Forelimb muscle (tissue), 1 donor: Measurements from ENCODE around the gene SHOX. TPM values are rescaled to one million over a fixed set of nuclear protein-coding genes. Genes with fewer than 3 reads are reported as not detected.

Experiments used
- DNase-seq: peaks from one replicate; pipeline ENCODE4 v3.0.0-alpha.2; 2013; ENCODE audit warnings: low read depth
- polyA plus RNA-seq: library from polyadenylated mRNA; unstranded; fragments of 120-200 nt; gene quantifications from one replicate; pipeline ENCODE4 v1.2.1, GENCODE V29; 2013; ENCODE audit not compliant: insufficient read length

SHOX gene
- polyA plus RNA-seq, 1 donor, result 0.58 TPM

DNA sequence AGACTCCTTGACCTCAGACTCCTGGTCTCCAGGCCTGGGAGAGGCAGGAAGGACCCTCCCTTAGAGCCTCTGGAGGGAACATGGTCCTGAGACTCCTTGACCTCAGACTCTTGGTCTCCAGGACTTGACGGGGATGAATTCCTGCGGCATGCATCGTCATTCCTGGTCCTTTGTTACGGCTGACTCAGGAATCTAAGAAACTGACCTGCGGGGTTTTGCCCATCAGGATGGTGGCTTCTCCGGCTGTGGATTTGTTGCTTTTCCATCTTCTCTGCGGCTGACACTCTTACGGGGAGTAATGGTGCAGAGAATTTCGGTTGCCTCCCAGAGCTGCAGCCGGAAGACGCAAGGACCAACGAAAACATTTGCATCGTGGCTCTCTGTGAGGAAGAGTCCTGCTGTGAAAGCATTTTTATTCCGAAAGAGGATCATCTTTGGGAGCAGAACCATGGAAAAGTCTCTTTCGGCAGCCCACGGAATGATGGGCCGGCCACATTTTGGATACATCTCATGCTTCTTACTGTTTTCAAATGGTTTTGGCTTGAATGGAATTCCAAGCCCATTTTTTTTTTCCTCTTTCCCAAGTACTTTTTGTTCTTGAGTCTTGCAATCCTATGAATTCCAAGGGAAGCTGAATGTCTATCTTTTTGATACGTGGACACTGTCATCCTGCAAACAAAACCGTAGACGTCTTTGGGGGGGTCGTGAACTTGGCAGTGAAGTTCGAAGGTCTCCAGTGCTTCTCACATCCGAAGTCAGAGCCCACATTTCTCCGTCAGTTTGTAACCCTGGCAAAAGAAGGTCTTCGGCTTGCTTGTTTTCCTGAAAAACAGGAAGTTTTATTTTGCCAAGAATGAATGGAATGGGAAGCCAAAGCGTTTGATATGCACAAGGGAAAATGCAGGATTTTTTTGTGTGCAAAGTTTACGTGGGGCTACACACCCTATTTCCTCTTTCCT lies 36.5 kb downstream of the SHOX start:
- no peak for DNase-seq

DNA sequence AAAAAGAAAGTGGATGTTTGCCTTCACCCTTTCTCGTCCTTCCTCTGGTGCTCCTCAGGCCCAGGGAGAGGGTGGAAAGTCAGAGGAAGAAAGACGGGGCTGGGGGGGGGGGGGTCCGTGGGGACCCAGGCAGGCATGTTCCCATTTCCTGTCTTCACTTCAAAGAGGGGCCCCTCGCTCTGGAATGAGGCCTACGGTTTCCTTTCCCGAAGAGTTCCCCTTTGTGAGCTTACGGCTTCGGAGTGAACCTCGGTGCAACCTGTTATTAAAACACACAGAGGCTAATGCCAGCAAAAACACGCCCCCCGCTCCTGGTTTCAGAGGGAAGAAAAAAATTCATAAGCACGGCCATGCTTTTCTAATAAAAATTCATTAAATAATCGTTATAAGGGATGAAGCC lies 40.1 kb downstream of the SHOX start:
- DNase-seq, result no peak

GRCh38 chrX:672931-673330 lies 42.3 kb downstream of the SHOX start:
- DNase-seq, result no peak

DNA sequence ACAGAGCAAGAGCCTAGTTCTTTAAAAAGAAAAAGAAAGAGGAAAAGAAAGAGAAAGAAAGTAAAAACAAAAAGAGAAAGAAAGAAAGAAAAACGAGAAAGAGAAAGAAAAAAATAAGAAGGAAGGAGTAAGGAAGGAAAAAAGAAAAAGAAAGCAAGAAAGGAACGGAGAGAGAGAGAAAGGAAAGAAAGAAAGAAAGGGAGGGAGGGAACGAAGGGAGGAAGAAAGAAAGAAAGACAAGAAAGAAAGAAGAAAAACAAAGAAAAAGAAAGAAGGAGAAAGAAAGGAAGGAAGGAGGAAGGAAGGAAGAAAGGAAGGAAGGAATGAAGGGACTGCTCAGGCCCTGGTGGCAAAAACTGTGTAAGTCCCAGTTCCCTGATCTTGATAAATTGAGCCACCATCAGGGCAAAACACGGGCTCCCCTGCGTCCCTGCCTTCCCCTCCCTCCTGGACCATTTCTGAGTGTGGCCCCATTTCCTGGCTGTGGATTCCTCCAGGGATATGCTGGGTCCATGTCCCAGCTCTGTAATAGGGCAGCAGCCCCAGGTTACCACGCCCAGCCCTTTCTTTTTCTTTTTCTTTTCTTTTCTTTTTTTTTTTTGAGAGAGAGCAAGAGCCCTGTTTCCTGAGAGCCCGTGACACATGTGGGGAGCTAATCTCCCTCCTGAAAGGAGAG lies 44.8 kb downstream of the SHOX start:
- no peak for DNase-seq

DNA sequence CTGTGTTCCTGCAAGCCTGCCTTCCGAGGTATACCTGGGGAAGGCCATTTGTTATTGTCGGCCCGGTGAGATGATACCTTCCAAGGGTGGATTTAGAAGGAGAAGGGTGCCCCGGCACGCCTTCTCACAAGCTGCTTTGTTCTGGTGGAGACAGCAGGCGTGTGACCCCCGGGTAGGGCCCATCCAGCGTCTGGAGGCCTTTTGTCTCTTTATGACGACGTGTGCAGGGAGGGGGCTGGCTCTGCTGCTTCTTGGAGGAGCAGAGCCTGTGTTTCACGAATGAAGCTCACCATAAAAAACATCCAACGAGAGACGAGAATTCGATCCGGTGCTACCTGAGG lies 45.3 kb downstream of the SHOX start:
- no peak for DNase-seq

DNA sequence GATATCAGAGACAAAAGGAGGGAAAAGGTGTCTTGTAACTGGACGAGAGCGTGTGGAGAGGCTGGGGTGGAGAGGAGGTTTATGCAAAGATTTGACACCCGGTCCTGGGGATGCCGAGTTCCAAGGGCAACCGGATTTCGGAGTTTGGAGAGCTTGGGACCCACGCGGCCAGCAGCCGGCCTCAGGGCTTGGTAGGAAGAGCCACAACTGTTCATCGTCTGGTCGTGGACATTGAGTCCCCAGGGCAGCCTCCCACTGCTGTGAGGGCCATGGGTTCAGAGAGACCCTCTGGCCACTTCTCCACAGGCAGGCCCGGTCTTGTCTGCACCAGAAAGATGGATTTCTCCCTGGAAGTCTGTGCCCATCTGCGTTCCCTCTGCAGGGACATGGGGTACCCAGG lies 46.8 kb downstream of the SHOX start:
- no peak for DNase-seq

DNA sequence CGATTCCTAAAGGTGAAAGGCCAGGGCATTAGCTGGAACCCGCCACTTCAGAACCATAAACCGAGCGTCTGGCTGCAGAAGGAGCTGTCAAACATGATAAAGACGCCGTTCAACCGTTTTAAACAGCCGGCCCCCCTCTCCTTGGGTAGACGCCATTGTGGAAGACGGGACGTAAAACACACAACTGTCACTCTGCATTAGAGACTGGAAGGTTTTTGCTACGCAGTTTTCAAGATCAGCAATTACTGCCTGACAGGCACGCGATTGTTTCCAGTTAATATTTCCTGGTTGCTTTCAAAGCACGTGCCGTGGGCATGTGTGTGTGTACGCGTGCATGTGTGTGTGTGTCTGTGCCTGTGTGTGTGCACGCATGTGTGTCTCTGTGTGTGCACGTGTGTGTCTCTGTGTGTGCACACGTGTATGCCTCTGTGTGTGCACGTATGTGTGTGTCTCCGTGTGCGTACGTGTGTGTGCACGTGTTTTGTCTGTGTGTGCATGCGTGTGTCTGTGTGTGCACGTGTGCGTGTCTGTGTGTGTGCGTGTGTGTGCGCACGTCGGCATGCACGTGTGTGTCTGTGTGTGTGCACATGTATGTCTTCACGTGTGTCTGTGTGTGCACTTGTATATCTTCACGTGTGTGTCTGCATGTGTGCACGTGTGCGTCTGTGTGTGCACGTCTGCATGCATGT lies 48.8 kb downstream of the SHOX start:
- no peak for DNase-seq

DNA sequence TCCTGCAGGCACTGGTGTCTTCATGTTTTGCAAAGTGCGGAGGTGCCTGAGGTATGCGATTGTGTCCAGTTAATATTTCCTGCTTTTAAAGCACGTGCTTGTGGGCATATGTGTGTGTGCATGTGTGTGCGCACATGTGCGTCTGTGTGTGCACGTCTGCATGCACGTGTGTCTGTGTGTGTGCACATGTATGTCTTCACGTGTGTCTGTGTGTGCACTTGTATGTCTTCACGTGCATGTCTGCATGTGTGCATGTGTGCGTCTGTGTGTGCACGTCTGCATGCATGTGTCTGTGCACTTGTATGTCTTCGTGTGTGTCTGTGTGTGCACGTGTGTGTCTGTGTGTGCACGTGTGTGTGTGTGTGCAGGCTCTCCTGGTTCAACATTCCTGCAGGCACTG lies 49.5 kb downstream of the SHOX start:
- no peak for DNase-seq

GRCh38 chrX:681989-682388 lies 51.4 kb downstream of the SHOX start:
- no peak for DNase-seq

DNA sequence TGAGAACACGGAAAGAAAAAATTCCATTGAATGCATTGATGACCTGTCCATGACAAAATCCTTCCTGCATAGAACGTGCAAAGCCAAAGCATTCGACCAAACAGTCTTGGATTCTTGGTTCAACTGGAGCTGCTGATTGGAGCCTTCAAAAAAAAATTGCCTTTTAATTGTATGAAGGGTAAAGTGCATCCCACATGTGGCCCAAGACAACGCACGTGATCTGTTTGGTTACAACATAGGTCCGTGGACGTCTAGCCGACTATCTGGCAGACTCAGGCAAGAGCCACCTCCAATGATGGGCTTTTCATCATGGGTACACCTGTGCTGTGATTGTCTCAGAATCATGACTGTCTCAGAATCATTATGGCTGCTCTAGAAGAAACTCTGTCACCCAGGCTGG lies 52.3 kb downstream of the SHOX start:
- DNase-seq, result no peak

DNA sequence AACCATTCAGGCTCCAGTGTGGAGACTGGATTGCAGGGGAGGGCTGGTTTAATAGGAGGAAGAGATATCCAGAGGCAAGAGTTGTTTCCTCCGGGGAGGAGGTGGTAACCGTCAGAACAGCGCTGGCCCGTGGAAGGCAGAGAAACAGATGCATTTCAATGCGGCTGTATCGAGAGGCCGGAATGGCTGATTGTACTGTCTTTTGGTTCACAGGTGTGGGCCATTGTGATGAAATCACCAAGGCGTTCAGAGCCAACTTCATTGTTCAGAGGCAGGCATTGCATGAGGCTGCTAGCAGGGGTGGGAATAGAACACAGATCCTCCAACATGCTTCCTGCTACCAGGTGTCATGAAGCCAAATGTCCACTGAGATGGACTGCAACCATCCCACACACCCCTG lies 53.0 kb downstream of the SHOX start:
- no peak for DNase-seq

GRCh38 chrX:685120-686032 lies 54.8 kb downstream of the SHOX start:
- no peak for DNase-seq

GRCh38 chrX:689983-690382 lies 59.4 kb downstream of the SHOX start:
- DNase-seq, result no peak

DNA sequence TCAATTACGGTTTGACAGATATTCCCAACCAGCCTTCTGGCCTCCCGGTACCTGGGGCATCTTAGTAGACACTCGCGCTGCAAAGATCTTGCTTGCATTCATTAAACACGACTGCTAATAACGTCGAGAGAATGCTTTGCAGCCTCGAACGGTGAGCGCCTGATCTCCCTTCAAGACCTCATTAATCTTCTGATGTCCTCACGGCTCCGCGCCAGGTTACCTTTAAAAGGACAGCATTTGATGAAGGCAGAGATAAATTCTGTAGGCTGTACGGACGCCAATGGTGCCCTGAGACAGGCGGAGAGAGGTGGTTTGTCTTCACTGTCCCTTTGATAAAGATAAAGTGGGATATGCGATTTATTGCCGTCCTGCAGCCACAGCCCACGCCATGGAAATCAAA lies 64.2 kb downstream of the SHOX start:
- no peak for DNase-seq

DNA sequence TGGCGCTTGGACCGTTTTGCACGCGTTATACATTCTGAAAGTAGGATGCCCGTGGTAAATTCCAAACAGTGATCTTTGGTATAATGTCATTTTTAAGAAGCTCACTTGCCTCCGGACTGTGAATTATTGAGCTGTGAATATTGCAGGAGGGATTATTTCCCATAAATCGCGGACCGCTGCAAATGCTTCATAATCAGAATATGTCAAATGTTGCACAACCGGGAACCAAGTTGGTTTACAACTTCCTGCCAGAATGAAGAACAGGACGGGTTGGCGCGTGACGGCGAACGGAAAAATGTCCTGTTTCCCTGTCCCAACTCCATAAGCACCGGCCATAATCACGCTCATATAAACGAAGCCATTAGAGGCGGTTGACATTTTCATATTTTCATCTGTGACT lies 67.6 kb downstream of the SHOX start:
- DNase-seq, result no peak

DNA sequence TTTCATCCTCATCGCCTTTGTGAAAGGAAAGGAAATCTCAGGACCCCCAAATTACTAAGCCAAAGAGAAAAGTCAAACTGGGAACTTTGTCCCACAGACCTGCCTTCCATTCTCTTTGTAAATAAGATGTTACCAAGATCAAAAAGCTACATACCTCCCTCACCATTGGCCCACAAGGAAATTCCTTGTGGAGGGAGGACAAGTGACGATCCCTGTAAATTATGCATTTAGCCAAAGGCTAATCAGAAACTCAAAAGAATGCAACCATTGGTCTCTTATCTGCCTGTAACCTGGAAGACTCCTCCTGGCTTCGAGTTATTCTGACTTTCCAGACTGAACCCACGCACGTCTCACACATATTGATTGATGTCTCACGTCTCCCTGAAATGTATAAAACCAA lies 70.3 kb downstream of the SHOX start:
- no peak for DNase-seq

DNA sequence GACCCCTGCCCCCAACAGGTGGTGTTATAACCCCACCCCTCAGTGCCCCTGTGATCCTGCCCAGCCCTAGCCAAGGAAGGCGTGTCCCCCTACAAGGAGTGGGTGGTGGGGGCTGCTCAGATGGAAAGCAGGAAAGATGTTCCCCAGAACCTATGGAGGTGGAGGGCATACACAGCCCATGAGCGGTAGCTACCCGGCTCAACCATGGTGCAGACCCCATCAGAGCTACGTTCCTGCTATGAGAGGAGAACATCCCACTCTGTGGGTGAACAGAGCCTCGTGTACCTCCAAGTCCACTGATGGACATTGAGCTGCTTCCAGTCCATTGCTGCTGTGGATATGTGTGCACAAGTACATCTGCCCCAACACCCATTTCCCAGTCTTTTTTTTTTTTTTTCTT lies 71.1 kb downstream of the SHOX start:
- DNase-seq, result no peak

- DNase-seq, result no peak
Measured at GRCh38 chrX:703466-703865, 72.9 kb downstream of the SHOX start.

DNA sequence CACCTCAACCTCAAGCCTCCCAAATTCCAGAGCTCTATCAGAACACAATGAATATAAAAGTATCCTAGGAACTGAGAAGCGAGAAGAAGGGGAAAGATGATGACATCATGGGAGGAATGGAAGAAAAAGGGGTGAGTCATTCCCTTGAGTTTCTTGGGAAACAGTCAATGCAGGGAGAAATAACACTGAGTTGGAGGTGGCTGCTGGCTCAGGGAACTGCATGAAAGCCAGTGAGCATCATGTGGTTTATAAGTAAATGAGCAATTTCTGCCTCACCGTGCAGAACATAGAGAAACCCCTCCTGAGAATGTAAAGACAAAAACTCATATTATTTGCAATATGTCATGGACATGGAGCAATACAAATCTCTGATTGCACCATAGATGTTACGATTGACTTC lies 73.3 kb downstream of the SHOX start:
- no peak for DNase-seq
